Measurements from ENCODE around the gene TRPM2. TPM values are rescaled to one million over a fixed set of nuclear protein-coding genes. Genes with fewer than 3 reads are reported as not detected.
"Not testable (repeated sequence)": the region's sequence is repeated elsewhere in the genome, so short reads cannot be mapped to it uniquely, and the experiment has no call there.

The TRPM2 gene
- total RNA-seq, 5 donors from 2014 or later (not counting 1 experiment from before 2014, with no cell fraction given), result 1.2 to 8.6 (median 3.6) TPM

DNA sequence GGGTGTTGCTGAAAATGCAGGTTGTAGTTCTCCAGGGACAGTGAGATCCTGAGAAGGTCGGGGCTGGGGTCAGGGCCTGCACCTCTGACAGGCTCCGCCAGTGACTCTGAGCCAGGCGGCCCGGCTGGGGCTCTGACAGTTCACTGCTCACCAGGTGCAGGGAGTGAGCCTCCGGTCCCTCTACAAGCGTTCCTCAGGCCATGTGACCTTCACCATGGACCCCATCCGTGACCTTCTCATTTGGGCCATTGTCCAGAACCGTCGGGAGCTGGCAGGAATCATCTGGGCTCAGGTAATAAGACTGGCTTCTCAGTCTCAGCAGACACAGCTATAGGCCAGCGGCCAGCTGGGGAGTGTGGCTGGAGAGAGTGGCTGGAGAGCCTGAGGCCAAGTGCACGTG is 41.8 kb downstream of the TRPM2 start:
- Mint-ChIP-seq H3K36me3 (peaks cover 5% of the 10 kb centered on the region), H3K4me1 (no peaks in the 10 kb centered on the region), H3K9me3 (no peaks in the 10 kb centered on the region), H3K27me3 (no peaks in the 10 kb centered on the region), H3K27ac (no peak overlapping the region), H3K4me3 (no peak overlapping the region)
- Histone ChIP-seq H3K4me1 (ENCODE audit: control insufficient read depth in 1 of 2, extremely low read depth in 1 of 2, insufficient read depth in 2 of 2, low read length in 2 of 2) (no peaks in the 10 kb centered on the region), H3K36me3 (ENCODE audit: control insufficient read depth in 2 of 2, extremely low read depth in 1 of 2, insufficient read depth in 1 of 2, low read length in 1 of 2) (no peaks in the 10 kb centered on the region), H3K9me3 (no peaks in the 10 kb centered on the region), H3K27ac (ENCODE audit: low read length) (no peak overlapping the region), H3K27me3 (replicated peaks in 1 of 2; ENCODE audit: control insufficient read depth in 2 of 2, extremely low read depth in 1 of 2, insufficient read depth in 2 of 2, low read length in 1 of 2) (peaks cover 0 to 5% of the 10 kb centered on the region in 2 experiments), H3K4me3 (ENCODE audit: control insufficient read depth in 1 of 2, extremely low read depth in 1 of 2, low read length in 1 of 2) (no peak overlapping the region)
- ChIA-PET POLR2A (no interaction called here), CTCF (no interaction called here)
- WGBS (ENCODE audit: insufficient coverage), result 75% methylated on average over 8 of the region's 11 CpGs
- peak in 2 of 35 experiments; percentile 2 to 8 for DNase-seq
- no peak for ATAC-seq (replicated peaks in 1 of 4)

GRCh38 chr21:44396803-44397202 is 43.4 kb downstream of the TRPM2 start:
- H3K36me3 ChIP-seq (ENCODE audit: control insufficient read depth in 2 of 2, extremely low read depth in 1 of 2, insufficient read depth in 1 of 2, low read length in 1 of 2); H3K4me1 ChIP-seq (ENCODE audit: control insufficient read depth in 1 of 2, extremely low read depth in 1 of 2, insufficient read depth in 2 of 2, low read length in 2 of 2); H3K27ac Mint-ChIP-seq: not testable (repeated sequence)

DNA sequence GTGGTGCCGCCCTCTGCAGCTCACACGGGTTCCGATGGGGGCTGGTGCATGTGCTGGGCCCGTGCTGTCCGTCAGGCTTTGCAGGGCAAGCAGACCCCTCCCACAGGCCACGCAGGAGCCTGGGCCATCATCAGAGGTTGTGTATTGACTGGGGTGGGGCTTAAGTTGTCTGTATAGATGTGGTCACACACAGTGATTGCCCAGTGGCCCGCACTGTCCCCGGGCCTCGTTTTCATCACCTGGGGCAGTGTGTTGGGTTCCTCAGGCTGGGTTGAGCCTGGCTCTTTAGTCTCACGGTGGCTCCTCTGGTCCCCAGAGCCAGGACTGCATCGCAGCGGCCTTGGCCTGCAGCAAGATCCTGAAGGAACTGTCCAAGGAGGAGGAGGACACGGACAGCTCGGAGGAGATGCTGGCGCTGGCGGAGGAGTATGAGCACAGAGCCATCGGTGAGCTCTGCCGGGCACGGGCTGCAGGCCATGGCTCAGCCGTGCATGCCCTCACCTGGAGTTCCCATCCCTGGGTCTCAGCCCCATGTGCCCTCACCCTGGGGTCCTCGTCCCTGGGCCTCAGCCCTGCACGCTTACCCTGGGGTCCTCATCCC is 44.1 kb downstream of the TRPM2 start:
- no peak for ATAC-seq (replicated peaks in 1 of 4)

More at GRCh38 chr21:44396803-44397202, 43.4 kb downstream of the TRPM2 start:
- H3K27me3 ChIP-seq (replicated peaks in 1 of 2; ENCODE audit: control insufficient read depth in 2 of 2, extremely low read depth in 1 of 2, insufficient read depth in 2 of 2, low read length in 1 of 2); H3K4me3 Mint-ChIP-seq; H3K36me3 Mint-ChIP-seq; H3K4me3 ChIP-seq (ENCODE audit: control insufficient read depth in 1 of 2, extremely low read depth in 1 of 2, low read length in 1 of 2); CTCF ChIA-PET; ATAC-seq (replicated peaks in 1 of 4); POLR2A ChIA-PET; H3K27me3 Mint-ChIP-seq; H3K4me1 Mint-ChIP-seq; H3K9me3 Mint-ChIP-seq; H3K9me3 ChIP-seq; H3K27ac ChIP-seq (ENCODE audit: low read length): not testable (repeated sequence)
- WGBS (ENCODE audit: insufficient coverage), result 93% methylated on average over 5 of the region's 6 CpGs
- DNase-seq, result peak in 1 of 35 experiments; percentile 3

DNA sequence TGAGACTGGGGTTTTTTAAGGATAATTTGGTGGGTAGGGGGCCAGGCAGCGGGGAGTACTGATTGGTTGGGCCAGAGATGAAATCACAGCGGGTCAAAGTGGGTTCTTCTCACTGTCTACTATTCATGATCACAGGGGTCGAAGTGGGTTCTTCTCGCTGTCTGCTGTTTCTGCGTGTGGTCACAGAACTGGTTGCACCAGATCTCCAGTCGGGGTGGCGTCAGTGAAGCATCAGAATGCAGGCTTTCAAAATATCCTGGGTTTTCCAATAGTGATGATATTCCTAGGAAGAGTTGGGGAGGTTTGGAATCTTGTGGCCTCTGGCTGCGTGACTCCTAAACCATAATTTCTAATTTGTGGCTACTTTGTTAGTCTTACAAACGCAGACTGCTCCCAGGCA is 45.1 kb downstream of the TRPM2 start:
- Histone ChIP-seq H3K9me3 (no peaks in the 10 kb centered on the region), H3K27me3 (replicated peaks in 1 of 2; ENCODE audit: control insufficient read depth in 2 of 2, extremely low read depth in 1 of 2, insufficient read depth in 2 of 2, low read length in 1 of 2) (peaks cover 0 to 3% of the 10 kb centered on the region in 2 experiments), H3K4me1 (ENCODE audit: control insufficient read depth in 1 of 2, extremely low read depth in 1 of 2, insufficient read depth in 2 of 2, low read length in 2 of 2) (no peaks in the 10 kb centered on the region), H3K4me3 (ENCODE audit: control insufficient read depth in 1 of 2, extremely low read depth in 1 of 2, low read length in 1 of 2) (no peak overlapping the region), H3K27ac (ENCODE audit: low read length) (no peak overlapping the region), H3K36me3 (ENCODE audit: control insufficient read depth in 2 of 2, extremely low read depth in 1 of 2, insufficient read depth in 1 of 2, low read length in 1 of 2) (peaks cover 0 to 3% of the 10 kb centered on the region in 2 donors)
- H3K27me3 Mint-ChIP-seq, result no peaks in the 10 kb centered on the region
- ATAC-seq (replicated peaks in 1 of 4) (no peak), DNase-seq (no peak)
- ChIA-PET CTCF (no interaction called here), POLR2A (no interaction called here)
- H3K27ac Mint-ChIP-seq, result no peak overlapping the region
- H3K4me1 Mint-ChIP-seq, result no peaks in the 10 kb centered on the region
- H3K4me3 Mint-ChIP-seq, result no peak overlapping the region
- H3K36me3 Mint-ChIP-seq, result no peaks in the 10 kb centered on the region
- H3K9me3 Mint-ChIP-seq, result no peaks in the 10 kb centered on the region
- 82% methylated on average over 5 of the region's 9 CpGs for WGBS (ENCODE audit: insufficient coverage)

More for the DNA sequence above, 44.1 kb downstream of the TRPM2 start:
- Mint-ChIP-seq H3K36me3 (no peaks in the 10 kb centered on the region), H3K27ac (no peak overlapping the region), H3K27me3 (no peaks in the 10 kb centered on the region), H3K9me3 (no peaks in the 10 kb centered on the region), H3K4me1 (no peaks in the 10 kb centered on the region), H3K4me3 (no peak overlapping the region)
- peak in 2 of 35 experiments; percentile 5 to 16 for DNase-seq
- Histone ChIP-seq H3K4me1 (ENCODE audit: control insufficient read depth in 1 of 2, extremely low read depth in 1 of 2, insufficient read depth in 2 of 2, low read length in 2 of 2) (no peaks in the 10 kb centered on the region), H3K9me3 (no peaks in the 10 kb centered on the region), H3K27me3 (replicated peaks in 1 of 2; ENCODE audit: control insufficient read depth in 2 of 2, extremely low read depth in 1 of 2, insufficient read depth in 2 of 2, low read length in 1 of 2) (peaks cover 0 to 3% of the 10 kb centered on the region in 2 experiments), H3K27ac (ENCODE audit: low read length) (no peak overlapping the region), H3K36me3 (ENCODE audit: control insufficient read depth in 2 of 2, extremely low read depth in 1 of 2, insufficient read depth in 1 of 2, low read length in 1 of 2) (peaks cover 0 to 3% of the 10 kb centered on the region in 2 donors), H3K4me3 (ENCODE audit: control insufficient read depth in 1 of 2, extremely low read depth in 1 of 2, low read length in 1 of 2) (no peak overlapping the region)
- CTCF ChIA-PET, result no interaction called here
- POLR2A ChIA-PET, result no interaction called here
- 93% methylated on average over 20 of the region's 22 CpGs for WGBS (ENCODE audit: insufficient coverage)

GRCh38 chr21:44399151-44399954 is 45.9 kb downstream of the TRPM2 start:
- peak in 2 of 35 experiments; percentile 3 to 17 for DNase-seq
- ChIA-PET CTCF (interaction anchor here in 1 of 2 donors (0.5 to 0.7 kb wide), 2 partner anchors 1211 to 1411 kb away, joined by 3 read pairs; no protein-coding TSS in a partner anchor), POLR2A (no interaction called here)
- Histone ChIP-seq H3K4me1 (ENCODE audit: control insufficient read depth in 1 of 2, extremely low read depth in 1 of 2, insufficient read depth in 2 of 2, low read length in 2 of 2) (no peaks in the 10 kb centered on the region), H3K4me3 (ENCODE audit: control insufficient read depth in 1 of 2, extremely low read depth in 1 of 2, low read length in 1 of 2) (no peak overlapping the region), H3K27ac (ENCODE audit: low read length) (no peak overlapping the region), H3K36me3 (ENCODE audit: control insufficient read depth in 2 of 2, extremely low read depth in 1 of 2, insufficient read depth in 1 of 2, low read length in 1 of 2) (peaks cover 0 to 3% of the 10 kb centered on the region in 2 donors), H3K27me3 (replicated peaks in 1 of 2; ENCODE audit: control insufficient read depth in 2 of 2, extremely low read depth in 1 of 2, insufficient read depth in 2 of 2, low read length in 1 of 2) (peaks cover 0 to 3% of the 10 kb centered on the region in 2 experiments), H3K9me3 (no peaks in the 10 kb centered on the region)
- no peaks in the 10 kb centered on the region for H3K36me3 Mint-ChIP-seq
- 87% methylated on average over 30 of the region's 33 CpGs for WGBS (ENCODE audit: insufficient coverage)
- H3K9me3 Mint-ChIP-seq, result no peaks in the 10 kb centered on the region
- no peaks in the 10 kb centered on the region for H3K27me3 Mint-ChIP-seq
- no peak overlapping the region for H3K27ac Mint-ChIP-seq
- no peaks in the 10 kb centered on the region for H3K4me1 Mint-ChIP-seq
- no peak overlapping the region for H3K4me3 Mint-ChIP-seq
- ATAC-seq (replicated peaks in 1 of 4), result no peak

DNA sequence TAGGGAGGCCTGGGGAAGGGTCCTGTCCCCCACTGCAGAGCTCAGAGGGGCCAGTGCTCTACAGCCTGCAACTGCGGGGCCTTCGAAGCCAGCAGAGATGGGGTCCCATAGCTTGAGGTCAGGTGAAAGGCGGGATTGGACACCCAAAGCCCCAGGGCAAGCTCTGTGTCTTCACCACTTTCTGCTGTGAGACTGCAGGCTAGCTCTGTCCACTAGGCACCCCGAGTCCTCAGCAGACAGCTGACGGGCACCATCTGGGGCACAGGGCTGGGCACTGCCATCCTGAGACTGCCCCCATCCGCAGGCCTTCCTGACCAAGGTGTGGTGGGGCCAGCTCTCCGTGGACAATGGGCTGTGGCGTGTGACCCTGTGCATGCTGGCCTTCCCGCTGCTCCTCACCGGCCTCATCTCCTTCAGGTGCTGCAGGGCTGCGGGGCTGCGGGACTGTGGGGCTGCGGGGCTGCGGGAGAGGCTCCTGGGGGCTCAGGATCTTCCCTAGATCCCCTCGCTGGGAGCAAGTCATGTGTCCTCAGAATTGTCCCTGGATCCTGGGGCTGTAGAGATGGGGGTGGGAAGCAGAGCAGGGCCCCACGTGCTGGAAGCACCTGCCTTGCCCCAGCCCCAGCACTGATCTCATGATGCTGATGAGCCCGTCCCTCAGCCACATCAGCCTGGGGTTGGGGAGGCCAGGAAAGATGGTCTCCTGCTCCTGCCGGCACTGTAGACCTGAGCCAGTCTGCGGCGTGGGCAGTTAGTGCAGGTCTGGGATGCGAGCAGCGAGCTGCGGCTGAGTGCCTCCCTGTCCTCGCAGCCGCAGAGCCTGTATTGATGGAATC is 46.8 kb downstream of the TRPM2 start:
- no peak overlapping the region for H3K27ac Mint-ChIP-seq
- no peaks in the 10 kb centered on the region for H3K9me3 ChIP-seq

More for the DNA sequence above, 46.8 kb downstream of the TRPM2 start:
- Histone ChIP-seq H3K4me1 (ENCODE audit: control insufficient read depth in 1 of 2, extremely low read depth in 1 of 2, insufficient read depth in 2 of 2, low read length in 2 of 2) (no peaks in the 10 kb centered on the region), H3K36me3 (ENCODE audit: control insufficient read depth in 2 of 2, extremely low read depth in 1 of 2, insufficient read depth in 1 of 2, low read length in 1 of 2) (peaks cover 0 to 3% of the 10 kb centered on the region in 2 donors), H3K27me3 (replicated peaks in 1 of 2; ENCODE audit: control insufficient read depth in 2 of 2, extremely low read depth in 1 of 2, insufficient read depth in 2 of 2, low read length in 1 of 2) (peaks cover 0 to 3% of the 10 kb centered on the region in 2 experiments), H3K4me3 (ENCODE audit: control insufficient read depth in 1 of 2, extremely low read depth in 1 of 2, low read length in 1 of 2) (no peak overlapping the region), H3K27ac (ENCODE audit: low read length) (no peak overlapping the region)
- ChIA-PET CTCF (interaction anchor here in 1 of 2 donors (0.5 to 0.7 kb wide), 2 partner anchors 1212 to 1411 kb away, joined by 3 read pairs; no protein-coding TSS in a partner anchor), POLR2A (no interaction called here)
- Mint-ChIP-seq H3K4me1 (no peaks in the 10 kb centered on the region), H3K9me3 (no peaks in the 10 kb centered on the region), H3K27me3 (no peaks in the 10 kb centered on the region), H3K36me3 (no peaks in the 10 kb centered on the region), H3K4me3 (no peak overlapping the region)
- ATAC-seq (replicated peaks in 1 of 4), result no peak
- peak in 1 of 35 experiments; percentile 11 for DNase-seq
- 90% methylated on average over 24 of the region's 25 CpGs for WGBS (ENCODE audit: insufficient coverage)
